Smooth muscle cell (in vitro differentiated cells): ENCODE data around the gene HOXA10. TPM values are rescaled to one million over a fixed set of nuclear protein-coding genes. Genes with fewer than 3 reads are reported as not detected.

Source experiments
- DNase-seq: peaks from one replicate; lab custom pipeline; 2025; ENCODE audit not compliant: unreplicated experiment; lab: John Stamatoyannopoulos, UW
- H2AFZ ChIP-seq: fragments of 200-600 bp; sonication (generic); 2 replicates; pipeline ENCODE4 v1.6.0; 2016; ENCODE audit warnings: antibody characterized with exemption, low read depth, mild to moderate bottlenecking
- H3F3A ChIP-seq: fragments of 200-600 bp; sonication (generic); 2 replicates; pipeline ENCODE4 v1.6.0; 2017; ENCODE audit warnings: antibody characterized with exemption, low read depth
- H3K27ac ChIP-seq: fragments of 200-600 bp; sonication (generic); 2 replicates; pipeline ENCODE4 v1.5.1; 2016; ENCODE audit warnings: low read depth, mild to moderate bottlenecking
- H3K27me3 ChIP-seq: fragments of 200-600 bp; sonication (generic); 2 replicates; pipeline ENCODE4 v1.6.1; 2016; ENCODE audit warnings: low read depth, mild to moderate bottlenecking
- H3K36me3 ChIP-seq: fragments of 200-600 bp; sonication (generic); 2 replicates; pipeline ENCODE4 v1.5.1; 2016; ENCODE audit warnings: low read depth
- H3K4me1 ChIP-seq: fragments of 200-600 bp; sonication (generic); 2 replicates; pipeline ENCODE4 v1.5.1; 2016; ENCODE audit warnings: low read depth
- H3K4me2 ChIP-seq: fragments of 200-600 bp; sonication (generic); 2 replicates; pipeline ENCODE4 v1.6.0; 2016; ENCODE audit warnings: mild to moderate bottlenecking
- H3K4me3 ChIP-seq: fragments of 200-600 bp; sonication (generic); 2 replicates; pipeline ENCODE4 v1.5.1; 2016; ENCODE audit warnings: mild to moderate bottlenecking
- H3K79me2 ChIP-seq: fragments of 200-600 bp; sonication (generic); 2 replicates; pipeline ENCODE4 v1.6.0; 2016; ENCODE audit warnings: low read depth, mild to moderate bottlenecking
- H3K9ac ChIP-seq: fragments of 200-600 bp; sonication (generic); 2 replicates; pipeline ENCODE4 v1.6.0; 2016; ENCODE audit warnings: low read depth
- H3K9me3 ChIP-seq: fragments of 200-600 bp; sonication (generic); replicated peaks from 2 replicates; pipeline ENCODE4 v1.5.1; 2016; ENCODE audit warnings: low read depth
- H4K20me1 ChIP-seq: fragments of 200-600 bp; sonication (generic); 2 replicates; pipeline ENCODE4 v1.6.0; 2016; ENCODE audit warnings: low read depth
- whole genome bisulfite sequencing: methylation state at CpG from one replicate; pipeline ENCODE4 v1.1.7; 2016; ENCODE audit warnings: low lambda C conversion rate; 5-methylcytosine and 5-hydroxymethylcytosine counted together
- polyA plus RNA-seq: library from polyadenylated mRNA; unstranded; fragments of >200 nt; fragmentation: Nextera tagmentation; extraction: Ambion mirVana; gene quantifications from 2 replicates; pipeline ENCODE4 v1.2.1, GENCODE V29; 2016
- total RNA-seq: library from RNA; depleted of rRNA; stranded (reverse); fragments of >200 nt; gene quantifications from 2 replicates; pipeline ENCODE4 v1.2.3, GENCODE V29; 2014
- TF ChIP-seq, protein P1 (sequence below): fragments of 200-600 bp; sonication (generic); IDR thresholded peaks from 2 replicates; pipeline ENCODE4 v1.5.1; 2017; ENCODE audit warnings: borderline replicate concordance, mild to moderate bottlenecking, antibody characterized with exemption; ENCODE audit not compliant: insufficient read depth, poor library complexity, severe bottlenecking

The HOXA10 gene
- total and polyA plus RNA-seq, 2 experiments from 2014 or later = 37.6 to 53.6 TPM

DNA sequence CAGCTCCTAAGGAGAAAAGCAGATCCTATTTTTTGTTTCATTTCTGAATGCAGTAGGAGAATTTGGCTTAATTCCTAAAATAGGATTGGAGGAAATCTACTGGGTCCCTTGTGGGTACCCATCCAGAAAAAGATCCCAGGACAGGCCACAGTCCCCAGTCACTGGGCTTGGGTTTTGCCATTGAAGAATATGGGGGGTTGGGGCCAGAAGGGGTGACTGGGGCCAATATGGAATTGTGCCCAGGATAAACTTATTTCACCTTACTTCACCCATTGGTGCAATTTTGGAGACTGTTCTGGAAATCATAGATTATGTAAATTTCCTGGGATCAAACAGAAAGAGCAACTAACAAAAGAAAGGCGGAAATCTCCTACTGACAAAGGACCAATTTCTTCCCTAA is 35.6 kb downstream of the HOXA10 start:
- H3K27ac ChIP-seq = no peak overlapping the region
- H3F3A ChIP-seq = no peaks in the 10 kb centered on the region
- WGBS = 50% methylated on average over 1 of the region's 1 CpG
- H3K9ac ChIP-seq = no peak overlapping the region
- H3K9me3 ChIP-seq = no peaks in the 10 kb centered on the region
- H4K20me1 ChIP-seq = no peaks in the 10 kb centered on the region
- H3K79me2 ChIP-seq = no peaks in the 10 kb centered on the region
- peaks cover 6% of the 10 kb centered on the region for H3K4me1 ChIP-seq
- H3K36me3 ChIP-seq = no peaks in the 10 kb centered on the region
- no peak overlapping the region for H3K4me3 ChIP-seq
- H3K27me3 ChIP-seq = peaks cover 100% of the 10 kb centered on the region
- no peak overlapping the region for H2AFZ ChIP-seq
- DNase-seq = no peak
- no peak overlapping the region for H3K4me2 ChIP-seq
- TF ChIP-seq, protein P1, sequence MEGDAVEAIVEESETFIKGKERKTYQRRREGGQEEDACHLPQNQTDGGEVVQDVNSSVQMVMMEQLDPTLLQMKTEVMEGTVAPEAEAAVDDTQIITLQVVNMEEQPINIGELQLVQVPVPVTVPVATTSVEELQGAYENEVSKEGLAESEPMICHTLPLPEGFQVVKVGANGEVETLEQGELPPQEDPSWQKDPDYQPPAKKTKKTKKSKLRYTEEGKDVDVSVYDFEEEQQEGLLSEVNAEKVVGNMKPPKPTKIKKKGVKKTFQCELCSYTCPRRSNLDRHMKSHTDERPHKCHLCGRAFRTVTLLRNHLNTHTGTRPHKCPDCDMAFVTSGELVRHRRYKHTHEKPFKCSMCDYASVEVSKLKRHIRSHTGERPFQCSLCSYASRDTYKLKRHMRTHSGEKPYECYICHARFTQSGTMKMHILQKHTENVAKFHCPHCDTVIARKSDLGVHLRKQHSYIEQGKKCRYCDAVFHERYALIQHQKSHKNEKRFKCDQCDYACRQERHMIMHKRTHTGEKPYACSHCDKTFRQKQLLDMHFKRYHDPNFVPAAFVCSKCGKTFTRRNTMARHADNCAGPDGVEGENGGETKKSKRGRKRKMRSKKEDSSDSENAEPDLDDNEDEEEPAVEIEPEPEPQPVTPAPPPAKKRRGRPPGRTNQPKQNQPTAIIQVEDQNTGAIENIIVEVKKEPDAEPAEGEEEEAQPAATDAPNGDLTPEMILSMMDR = no peak

DNA sequence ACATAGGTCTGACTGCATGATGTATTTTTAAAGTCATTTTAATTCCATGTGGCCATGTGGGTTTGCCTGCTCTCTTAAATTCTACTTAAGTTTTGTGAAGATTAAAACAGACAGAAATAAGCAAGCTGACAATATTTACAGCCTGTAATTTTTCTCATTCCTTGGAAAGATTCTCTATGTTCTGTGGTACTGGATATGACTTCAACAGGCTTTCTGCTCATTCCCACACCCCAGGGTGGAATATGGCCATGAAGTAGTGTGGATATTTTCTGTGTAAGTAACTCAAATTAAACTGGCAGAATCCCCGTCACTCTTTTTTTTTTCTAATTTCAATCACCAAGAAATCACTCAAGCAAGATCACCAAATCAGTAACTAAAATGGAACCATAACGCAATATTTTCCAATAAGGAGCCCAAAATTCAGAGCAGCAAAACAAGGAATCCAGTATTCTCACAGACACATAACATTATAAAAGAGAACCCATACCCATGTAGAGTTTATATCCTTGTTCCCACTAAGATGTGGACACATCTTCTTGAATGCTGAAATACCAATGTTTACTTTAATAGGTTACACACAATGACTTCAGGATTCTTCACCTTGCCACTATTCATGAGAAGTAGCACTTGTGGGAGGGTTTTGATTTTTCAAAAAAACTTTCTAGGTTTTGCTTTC is 36.3 kb downstream of the HOXA10 start:
- Histone ChIP-seq H3K4me1 (no peaks in the 10 kb centered on the region), H3K36me3 (no peaks in the 10 kb centered on the region), H3K27ac (no peak overlapping the region), H3K27me3 (peaks cover 100% of the 10 kb centered on the region), H3K4me3 (no peak overlapping the region), H3K4me2 (no peak overlapping the region), H3K79me2 (no peaks in the 10 kb centered on the region), H4K20me1 (no peaks in the 10 kb centered on the region), H3F3A (no peaks in the 10 kb centered on the region), H3K9ac (no peak overlapping the region), H2AFZ (no peak overlapping the region), H3K9me3 (no peaks in the 10 kb centered on the region)
- TF ChIP-seq, protein P1 = no peak
- no peak for DNase-seq
- WGBS = 60% methylated on average over 2 of the region's 2 CpGs

DNA sequence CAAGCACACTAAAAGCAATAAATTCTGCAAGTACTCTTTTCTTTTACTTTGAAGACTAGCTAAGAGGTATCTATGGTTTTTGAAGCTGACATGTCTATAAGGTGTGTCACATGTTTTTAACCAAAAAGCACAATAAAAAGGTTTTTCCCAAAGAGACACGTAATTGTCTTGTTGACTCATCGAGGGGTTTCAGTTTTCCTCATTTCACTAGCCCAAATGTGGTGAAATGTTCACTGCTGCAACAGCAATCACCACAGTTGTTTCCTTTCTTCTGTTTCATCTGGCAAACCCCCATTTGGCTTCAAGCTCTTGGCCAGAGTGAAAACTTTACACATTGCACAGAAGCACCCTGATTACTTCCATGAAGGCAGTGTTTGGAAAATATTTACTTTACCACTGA is 39.7 kb downstream of the HOXA10 start:
- peaks cover 7% of the 10 kb centered on the region for H3K4me1 ChIP-seq
- H4K20me1 ChIP-seq = no peaks in the 10 kb centered on the region
- WGBS = 29% methylated on average over 2 of the region's 2 CpGs
- H3K36me3 ChIP-seq = no peaks in the 10 kb centered on the region
- H3K9ac ChIP-seq = no peak overlapping the region
- no peak overlapping the region for H2AFZ ChIP-seq
- H3F3A ChIP-seq = no peaks in the 10 kb centered on the region
- H3K4me2 ChIP-seq = no peak overlapping the region
- no peak overlapping the region for H3K27ac ChIP-seq
- no peaks in the 10 kb centered on the region for H3K79me2 ChIP-seq
- peaks cover 100% of the 10 kb centered on the region for H3K27me3 ChIP-seq
- no peak overlapping the region for H3K4me3 ChIP-seq
- DNase-seq = no peak
- no peaks in the 10 kb centered on the region for H3K9me3 ChIP-seq
- TF ChIP-seq, protein P1 = no peak
